A673 (cell line): ENCODE data around the gene FOS.

Experiments
- EZH2 ChIP-seq: fragments of 200-600 bp; sonication (generic); IDR thresholded peaks from 2 replicates; pipeline ENCODE4 v1.6.1; 2017; ENCODE audit warnings: borderline replicate concordance, low read depth, mild to moderate bottlenecking, mixed read lengths, antibody characterized with exemption, low read length; ENCODE audit not compliant: poor library complexity, severe bottlenecking
- TF ChIP-seq, protein P1 (sequence below): fragments of 300-800, 200-600 bp; sonication (generic); conservative IDR thresholded peaks from 2 replicates; pipeline ENCODE4 v1.5.1; 2017; ENCODE audit warnings: low read depth, mild to moderate bottlenecking, antibody characterized with exemption, low read length, moderate library complexity, mixed read lengths

DNA sequence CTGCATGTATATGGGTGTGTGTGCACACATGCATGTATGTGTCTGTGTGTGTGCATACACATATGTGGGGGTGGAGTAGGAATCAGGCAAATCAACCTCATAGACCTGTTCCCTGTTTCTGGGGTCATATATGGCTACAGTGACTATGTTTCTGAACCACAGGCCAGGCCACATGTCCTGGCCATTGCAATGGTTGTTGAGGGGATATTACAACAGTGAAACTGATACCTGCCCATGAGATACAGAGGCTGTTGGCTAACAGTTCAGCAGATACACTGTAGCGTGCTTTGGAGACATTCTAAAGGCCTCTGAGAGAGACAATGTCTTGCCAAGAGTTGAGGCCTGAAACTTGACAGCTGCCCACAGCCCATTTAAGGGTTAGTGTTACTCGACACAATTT lies 47.3 kb upstream of the FOS start:
- TF ChIP-seq EZH2, result no peak
- TF ChIP-seq, protein P1, sequence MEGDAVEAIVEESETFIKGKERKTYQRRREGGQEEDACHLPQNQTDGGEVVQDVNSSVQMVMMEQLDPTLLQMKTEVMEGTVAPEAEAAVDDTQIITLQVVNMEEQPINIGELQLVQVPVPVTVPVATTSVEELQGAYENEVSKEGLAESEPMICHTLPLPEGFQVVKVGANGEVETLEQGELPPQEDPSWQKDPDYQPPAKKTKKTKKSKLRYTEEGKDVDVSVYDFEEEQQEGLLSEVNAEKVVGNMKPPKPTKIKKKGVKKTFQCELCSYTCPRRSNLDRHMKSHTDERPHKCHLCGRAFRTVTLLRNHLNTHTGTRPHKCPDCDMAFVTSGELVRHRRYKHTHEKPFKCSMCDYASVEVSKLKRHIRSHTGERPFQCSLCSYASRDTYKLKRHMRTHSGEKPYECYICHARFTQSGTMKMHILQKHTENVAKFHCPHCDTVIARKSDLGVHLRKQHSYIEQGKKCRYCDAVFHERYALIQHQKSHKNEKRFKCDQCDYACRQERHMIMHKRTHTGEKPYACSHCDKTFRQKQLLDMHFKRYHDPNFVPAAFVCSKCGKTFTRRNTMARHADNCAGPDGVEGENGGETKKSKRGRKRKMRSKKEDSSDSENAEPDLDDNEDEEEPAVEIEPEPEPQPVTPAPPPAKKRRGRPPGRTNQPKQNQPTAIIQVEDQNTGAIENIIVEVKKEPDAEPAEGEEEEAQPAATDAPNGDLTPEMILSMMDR, result no peak
